Measurements from ENCODE around the gene ADAMTS14.
A peak's percentile ranks its signal among the peaks of the same experiment; 100 is the strongest.

The ADAMTS14 gene

DNA sequence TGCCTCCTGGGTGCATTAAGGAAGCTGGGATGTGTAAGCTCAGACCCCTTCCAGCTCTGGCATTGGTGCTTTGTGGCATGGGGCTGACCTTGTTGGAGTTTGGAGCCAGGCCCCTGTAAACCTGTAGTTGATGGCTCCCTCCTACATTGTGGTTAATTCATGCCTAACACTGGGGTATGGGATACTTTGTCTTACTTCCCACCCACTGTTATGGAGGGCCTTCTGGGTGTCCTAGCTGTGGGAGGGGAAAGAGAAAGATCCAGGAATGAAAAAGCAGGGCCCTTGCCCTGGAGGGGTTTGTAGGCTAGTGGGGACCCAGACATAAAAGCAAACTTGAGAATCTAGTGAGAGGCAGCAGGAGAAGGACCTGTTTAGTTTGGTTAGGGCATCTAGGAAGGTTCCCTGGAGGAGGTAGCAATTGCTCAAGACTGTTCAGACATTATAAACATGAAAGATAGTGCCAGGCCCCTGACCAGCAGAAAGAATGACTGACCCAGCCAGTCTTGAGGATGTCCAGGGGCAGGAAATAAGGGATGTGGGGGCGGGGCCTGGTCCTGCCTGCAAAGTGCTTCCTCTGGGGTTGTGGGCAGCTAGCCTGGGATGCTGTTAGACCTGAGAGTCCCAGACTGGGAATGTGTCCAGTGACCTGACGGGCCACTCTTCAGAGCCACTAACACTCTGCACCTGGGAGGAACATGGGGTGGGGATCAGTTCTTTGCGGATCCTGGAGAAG lies 6.6 kb downstream of the ADAMTS14 start:
- no peak for DNase-seq (ENCODE audit: low read depth)
- H3K4me3 ChIP-seq (replicated peaks; ENCODE audit: low read depth, low read length), result no peak overlapping the region
- TF ChIP-seq, protein P1, sequence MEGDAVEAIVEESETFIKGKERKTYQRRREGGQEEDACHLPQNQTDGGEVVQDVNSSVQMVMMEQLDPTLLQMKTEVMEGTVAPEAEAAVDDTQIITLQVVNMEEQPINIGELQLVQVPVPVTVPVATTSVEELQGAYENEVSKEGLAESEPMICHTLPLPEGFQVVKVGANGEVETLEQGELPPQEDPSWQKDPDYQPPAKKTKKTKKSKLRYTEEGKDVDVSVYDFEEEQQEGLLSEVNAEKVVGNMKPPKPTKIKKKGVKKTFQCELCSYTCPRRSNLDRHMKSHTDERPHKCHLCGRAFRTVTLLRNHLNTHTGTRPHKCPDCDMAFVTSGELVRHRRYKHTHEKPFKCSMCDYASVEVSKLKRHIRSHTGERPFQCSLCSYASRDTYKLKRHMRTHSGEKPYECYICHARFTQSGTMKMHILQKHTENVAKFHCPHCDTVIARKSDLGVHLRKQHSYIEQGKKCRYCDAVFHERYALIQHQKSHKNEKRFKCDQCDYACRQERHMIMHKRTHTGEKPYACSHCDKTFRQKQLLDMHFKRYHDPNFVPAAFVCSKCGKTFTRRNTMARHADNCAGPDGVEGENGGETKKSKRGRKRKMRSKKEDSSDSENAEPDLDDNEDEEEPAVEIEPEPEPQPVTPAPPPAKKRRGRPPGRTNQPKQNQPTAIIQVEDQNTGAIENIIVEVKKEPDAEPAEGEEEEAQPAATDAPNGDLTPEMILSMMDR (IDR thresholded peaks at IDR 0.05; ENCODE audit: low read length, missing control alignments), result no peak

DNA sequence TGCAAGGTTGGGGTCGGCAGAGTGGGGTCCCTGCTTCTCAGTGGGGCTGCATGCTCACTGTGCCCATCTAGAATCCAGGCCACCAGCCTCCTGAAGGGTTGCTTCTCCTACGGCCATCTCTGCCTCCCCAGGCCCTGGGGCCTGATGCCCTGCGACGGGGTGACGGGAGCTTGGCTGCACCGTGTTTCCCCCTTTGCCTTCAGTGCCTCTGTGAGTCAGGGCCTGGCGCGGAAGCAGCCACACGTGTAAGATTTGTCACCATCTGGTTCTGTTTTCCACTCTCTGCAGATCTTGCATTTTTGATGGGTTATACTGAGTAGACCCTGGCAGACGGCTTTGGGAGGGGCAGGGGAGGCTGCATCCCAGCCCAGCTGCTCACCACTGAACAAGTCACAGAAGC lies 7.2 kb downstream of the ADAMTS14 start:
- no peak overlapping the region for H3K4me3 ChIP-seq (replicated peaks; ENCODE audit: low read depth, low read length)
- DNase-seq (ENCODE audit: low read depth), result peak; percentile 33
- TF ChIP-seq, protein P1 (IDR thresholded peaks at IDR 0.05; ENCODE audit: low read length, missing control alignments), result no peak

GRCh38 chr10:70680899-70681730 lies 8.8 kb downstream of the ADAMTS14 start:
- TF ChIP-seq, protein P1 (IDR thresholded peaks at IDR 0.05; ENCODE audit: low read length, missing control alignments), result no peak
- no peak overlapping the region for H3K4me3 ChIP-seq (replicated peaks; ENCODE audit: low read depth, low read length)
- DNase-seq (ENCODE audit: low read depth), result no peak

- TF ChIP-seq, protein P1 (IDR thresholded peaks at IDR 0.05; ENCODE audit: low read length, missing control alignments), result no peak
- DNase-seq (ENCODE audit: low read depth), result no peak
- no peak overlapping the region for H3K4me3 ChIP-seq (replicated peaks; ENCODE audit: low read depth, low read length)
Measured at GRCh38 chr10:70681731-70682005, 9.4 kb downstream of the ADAMTS14 start.

DNA sequence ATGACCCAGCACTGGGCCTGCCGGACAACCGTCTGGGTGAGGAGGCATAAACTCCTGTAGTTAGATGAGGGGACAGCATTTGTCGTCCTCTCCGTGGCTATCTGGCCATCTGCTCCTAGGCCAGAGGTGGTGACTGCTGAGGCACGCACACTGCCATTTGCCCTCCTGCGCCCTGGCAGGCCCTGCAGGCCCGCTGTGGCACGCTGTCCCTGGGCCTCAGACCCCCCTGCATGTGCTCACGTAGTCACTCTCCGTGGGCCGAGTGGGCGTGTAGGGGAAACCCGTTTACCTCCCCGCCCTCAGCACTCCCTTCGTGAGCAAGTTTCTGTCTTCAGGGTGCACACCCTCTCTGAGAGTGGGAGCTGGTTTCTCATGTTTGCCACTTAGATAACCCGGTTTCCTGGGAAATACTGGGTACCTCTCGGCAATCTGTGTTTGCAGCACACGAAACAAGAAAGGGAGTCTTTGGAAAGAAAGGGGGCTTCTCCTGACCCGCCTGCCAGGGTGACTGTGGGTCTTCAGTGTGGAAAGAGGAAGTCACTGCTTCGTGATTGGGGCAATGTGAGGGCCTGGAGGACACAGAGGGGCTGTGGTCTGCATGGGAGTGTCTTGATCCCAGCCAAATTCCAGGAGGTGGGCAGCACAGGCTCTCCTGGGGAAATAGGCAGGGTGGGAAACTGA lies 10.8 kb downstream of the ADAMTS14 start:
- TF ChIP-seq, protein P1 (IDR thresholded peaks at IDR 0.05; ENCODE audit: low read length, missing control alignments), result no peak
- no peak for DNase-seq (ENCODE audit: low read depth)
- H3K4me3 ChIP-seq (replicated peaks; ENCODE audit: low read depth, low read length), result no peak overlapping the region

DNA sequence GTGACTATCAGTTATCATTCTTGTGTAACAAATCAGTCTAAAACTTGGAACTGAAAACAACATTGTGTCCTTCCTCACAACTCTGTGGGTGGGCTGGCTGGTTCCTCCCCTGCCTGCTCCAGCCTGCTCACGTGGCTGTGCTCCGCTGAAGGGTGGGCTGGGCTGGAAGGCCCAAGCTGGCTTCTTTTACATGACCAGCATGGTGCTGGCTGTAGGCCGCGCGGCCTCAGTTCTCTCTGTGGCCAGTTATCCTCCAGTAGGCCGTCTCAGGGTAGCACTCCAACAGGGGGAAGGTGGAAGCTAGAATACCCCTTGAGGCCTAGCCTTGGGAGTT lies 11.3 kb downstream of the ADAMTS14 start:
- H3K4me3 ChIP-seq (replicated peaks; ENCODE audit: low read depth, low read length), result no peak overlapping the region
- DNase-seq (ENCODE audit: low read depth), result no peak
- TF ChIP-seq, protein P1 (IDR thresholded peaks at IDR 0.05; ENCODE audit: low read length, missing control alignments), result no peak
